GM19099 (cell line): Measurements from ENCODE around the gene PDRG1.

ENCODE experiments used
- POLR2A ChIP-seq: IDR thresholded peaks from 3 replicates; pipeline ENCODE4 v1.6.1; 2011; ENCODE audit warnings: low read depth; ENCODE audit not compliant: insufficient read length; ENCODE audit errors: extremely low read depth

Gene PDRG1

GRCh38 chr20:31949877-31950646 is 1.8 kb downstream of the PDRG1 start:
- TF ChIP-seq POLR2A = no peak

DNA sequence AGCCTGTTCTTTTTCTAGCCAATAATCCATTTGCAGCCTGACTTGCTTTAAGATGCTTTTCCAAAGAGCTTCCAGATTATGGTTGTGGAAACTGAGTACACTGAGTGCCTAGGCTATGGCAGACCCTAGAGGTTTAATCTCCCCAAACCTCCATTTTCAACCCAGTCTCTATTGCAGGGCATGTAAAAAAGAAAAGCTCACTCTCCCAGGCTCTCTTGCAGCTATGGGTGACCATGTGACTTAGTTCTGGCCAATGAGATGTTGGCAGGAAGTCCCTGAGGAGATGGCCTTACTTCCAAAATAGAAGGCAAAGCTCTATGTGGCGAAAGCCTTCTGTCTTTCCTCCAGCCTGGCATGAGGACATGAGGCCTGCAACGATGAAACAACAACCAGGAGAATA is 3.8 kb downstream of the PDRG1 start:
- no peak for TF ChIP-seq POLR2A

DNA sequence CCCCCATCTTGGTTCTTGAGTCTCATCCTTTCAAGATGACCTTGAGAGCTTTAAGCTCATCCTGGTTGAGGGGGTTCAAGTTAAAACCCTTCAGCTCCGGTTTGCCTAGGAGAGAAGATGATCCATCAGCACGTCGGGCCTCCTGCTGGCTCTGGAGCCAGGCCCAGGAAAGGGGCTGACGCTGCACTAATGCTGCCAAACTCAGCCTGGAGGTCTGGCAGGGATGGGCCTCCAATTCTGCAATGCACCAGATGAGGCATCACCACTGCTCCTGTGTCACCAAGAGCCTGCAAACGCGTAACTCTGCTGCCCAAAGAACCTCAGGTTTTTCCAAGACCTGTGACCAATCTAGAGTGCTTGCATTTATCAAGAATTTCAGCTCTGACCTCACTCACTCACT is 6.1 kb downstream of the PDRG1 start:
- no peak for TF ChIP-seq POLR2A

DNA sequence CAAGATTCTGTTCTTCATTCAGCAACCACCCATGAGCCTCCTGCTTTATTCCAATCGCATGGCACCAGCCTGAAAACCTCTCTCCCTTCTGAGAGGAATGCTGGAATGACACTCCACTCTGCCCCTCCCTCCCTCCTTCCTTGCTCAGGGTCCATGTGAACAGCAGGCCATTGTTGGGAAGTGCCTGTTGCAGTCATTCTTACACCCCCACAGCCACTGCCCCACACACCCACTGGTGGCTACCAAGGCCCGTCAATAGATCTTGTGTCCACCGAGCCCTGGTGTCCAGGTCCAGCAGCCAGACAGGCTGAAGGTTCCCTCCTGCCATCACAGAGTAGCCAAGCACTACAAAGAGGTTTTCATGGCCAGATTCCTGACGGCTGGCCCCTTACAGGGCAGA is 6.5 kb downstream of the PDRG1 start:
- no peak for TF ChIP-seq POLR2A

DNA sequence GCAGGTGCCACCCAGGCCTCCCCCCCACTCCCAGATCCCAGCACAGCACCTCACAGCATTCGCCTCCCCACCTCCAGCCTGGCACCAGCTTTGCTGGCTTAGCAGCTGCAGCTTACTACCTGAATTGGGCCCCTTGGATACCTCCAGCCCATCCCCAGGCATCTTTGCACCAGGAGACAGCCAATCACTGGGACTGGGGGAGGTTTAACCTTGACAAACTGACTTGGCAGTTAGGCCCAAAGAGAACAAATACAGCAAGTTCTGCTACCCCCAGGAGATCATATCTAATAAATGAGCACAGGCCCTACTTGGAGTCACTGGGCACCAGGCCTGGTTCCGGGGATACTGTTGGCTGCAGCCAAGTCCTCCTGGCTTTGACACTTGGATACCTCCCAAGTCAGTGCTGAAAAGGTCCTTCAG is 8.8 kb downstream of the PDRG1 start:
- TF ChIP-seq POLR2A = no peak

DNA sequence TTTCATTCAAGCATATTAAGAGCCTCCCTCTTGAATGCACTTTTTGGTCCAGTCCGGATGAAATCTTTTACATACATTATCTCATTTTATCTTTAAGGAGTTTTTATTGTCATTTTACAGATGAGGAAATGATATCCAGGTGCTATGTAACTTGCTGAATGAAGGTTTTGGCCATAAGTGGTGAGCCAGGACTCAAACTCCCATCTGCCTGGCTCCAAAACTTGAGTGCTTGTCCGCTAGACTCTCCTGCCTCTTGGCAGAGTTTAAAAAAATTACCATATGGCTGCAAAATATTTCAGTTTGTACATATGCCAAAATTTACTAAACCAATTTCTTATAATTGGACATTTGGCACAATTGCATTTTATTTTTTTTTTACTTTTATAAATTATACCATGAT is 12.2 kb downstream of the PDRG1 start:
- no peak for TF ChIP-seq POLR2A

GRCh38 chr20:31937820-31938219 is 14.0 kb downstream of the PDRG1 start:
- TF ChIP-seq POLR2A = no peak

GRCh38 chr20:31936420-31936819 is 15.4 kb downstream of the PDRG1 start:
- TF ChIP-seq POLR2A = no peak

DNA sequence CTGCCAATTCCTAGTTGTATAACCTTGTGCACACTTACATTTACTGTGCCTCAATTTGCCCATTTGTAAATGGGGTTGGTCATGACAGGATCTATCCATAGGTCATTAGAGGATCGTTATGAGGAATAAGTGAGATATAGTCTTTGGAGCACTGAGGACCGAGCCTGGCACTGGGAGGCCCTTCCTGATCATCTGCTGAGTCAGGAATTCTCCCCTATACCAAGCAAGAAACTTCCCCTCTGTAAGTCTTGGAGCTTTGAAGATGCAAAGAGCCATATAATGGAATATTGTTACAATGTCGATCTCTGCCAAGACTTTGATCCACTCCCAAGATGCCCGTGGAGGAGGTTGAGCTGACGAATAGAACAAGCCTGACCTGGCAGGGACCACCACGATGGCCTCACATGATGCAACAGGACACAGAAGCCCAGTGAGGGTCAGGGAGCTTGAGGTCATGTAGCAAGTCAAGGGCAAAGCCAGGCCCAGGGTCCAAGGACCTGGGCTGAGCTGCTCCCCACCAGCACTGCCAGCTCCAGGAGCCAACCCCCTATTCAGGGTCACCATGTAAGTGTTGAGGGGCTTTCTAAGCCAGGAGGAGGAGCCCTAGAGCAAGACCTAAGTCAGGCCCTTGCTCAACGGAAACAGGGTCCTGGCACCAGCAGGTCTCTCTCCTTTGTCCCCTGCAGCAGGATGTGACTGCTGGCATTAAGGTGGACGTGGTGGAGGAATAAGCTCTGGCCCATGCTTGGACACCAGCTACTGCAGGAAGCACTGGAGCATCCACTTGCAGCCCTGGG is 16.7 kb downstream of the PDRG1 start:
- TF ChIP-seq POLR2A = no peak

- no peak for TF ChIP-seq POLR2A
Measured at GRCh38 chr20:31934491-31934890, 17.4 kb downstream of the PDRG1 start.

DNA sequence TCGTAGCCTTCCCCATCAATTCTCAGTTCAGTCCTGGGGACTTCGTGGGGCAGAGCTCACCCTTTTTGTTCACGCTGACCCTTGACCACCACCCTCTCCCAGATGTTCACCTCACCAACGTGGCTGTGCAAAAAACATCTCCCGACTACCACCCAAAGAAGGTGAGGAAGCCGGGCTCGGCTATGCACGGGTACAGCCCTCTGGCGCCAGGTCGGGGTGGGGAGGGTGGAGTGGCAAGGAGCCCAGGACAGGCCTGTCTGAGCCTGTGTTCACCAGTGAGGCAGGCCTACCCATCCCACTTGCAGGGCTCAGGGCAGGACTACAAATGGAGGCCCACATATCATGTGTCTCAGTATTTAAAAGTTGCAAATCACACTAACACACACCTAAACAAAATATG is 18.1 kb downstream of the PDRG1 start:
- no peak for TF ChIP-seq POLR2A

DNA sequence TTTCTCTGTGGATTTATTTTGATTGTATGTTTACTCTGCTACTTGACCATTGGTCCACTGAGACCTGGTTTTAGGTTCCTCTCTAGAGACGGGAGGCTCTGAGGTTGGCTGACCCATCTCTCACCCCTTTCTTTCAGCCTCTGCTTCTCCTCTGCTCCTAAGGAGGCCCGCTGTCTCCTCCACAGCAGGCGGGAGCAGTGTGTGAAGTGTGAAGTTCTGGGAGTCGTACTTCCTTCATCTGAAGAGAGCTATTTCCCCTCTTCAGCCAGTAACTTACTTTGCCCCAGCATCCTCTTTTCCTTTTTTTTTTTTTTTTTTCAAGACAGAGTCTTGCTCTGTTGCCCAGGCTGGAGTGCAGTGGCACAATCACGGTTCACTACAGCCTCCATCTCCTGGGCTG is 21.1 kb downstream of the PDRG1 start:
- TF ChIP-seq POLR2A = no peak

GRCh38 chr20:31927627-31928159 is 24.2 kb downstream of the PDRG1 start:
- no peak for TF ChIP-seq POLR2A

- TF ChIP-seq POLR2A = no peak
Measured at GRCh38 chr20:31926493-31926892, 25.4 kb downstream of the PDRG1 start.

- TF ChIP-seq POLR2A = no peak
Measured at GRCh38 chr20:31925631-31926030, 26.2 kb downstream of the PDRG1 start.

- TF ChIP-seq POLR2A = no peak
Measured at GRCh38 chr20:31924561-31924960, 27.3 kb downstream of the PDRG1 start.
